ENCODE results near the gene CNOT1.

The CNOT1 gene

DNA sequence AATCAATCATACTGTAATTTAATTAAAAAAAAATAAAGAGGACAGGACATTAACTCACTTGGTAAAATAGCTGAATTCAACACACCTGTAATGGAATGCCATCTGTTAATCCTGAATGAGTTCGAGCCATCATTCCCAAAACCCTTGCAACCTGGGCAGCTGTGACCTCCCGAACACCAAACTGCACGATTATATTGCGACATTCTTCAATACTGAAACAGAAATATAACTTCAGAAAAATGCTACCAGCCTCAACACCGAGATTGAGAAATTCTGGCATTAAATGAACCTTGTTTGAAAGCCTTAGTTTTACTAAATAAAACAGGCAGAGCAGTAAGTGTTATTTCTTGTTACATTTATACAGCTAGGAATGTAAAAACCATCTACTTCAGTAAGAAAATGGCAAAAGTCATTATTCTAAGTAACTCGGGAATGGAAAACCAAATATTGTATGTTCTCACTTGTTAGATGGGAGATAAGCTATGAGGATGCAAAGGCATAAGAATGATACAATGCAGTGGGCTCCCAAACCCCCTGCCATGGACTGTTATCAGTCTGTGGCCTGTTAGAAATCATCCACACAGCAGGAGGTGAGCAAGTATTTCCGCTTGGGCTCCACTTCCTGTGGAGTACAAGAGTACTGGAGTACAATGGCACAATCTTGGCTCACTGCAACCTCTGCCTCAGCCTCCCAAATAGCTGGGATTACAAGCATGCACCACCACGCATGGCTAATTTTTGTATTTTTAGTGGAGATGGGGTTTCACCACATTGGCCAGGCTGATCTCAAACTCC, 46.5 kb downstream of the CNOT1 start:
- Histone ChIP-seq H3K9me2 (replicated peaks; ENCODE audit: insufficient read depth, low read length) (no peaks in the 10 kb centered on the region), H3K36me3 (replicated peaks; ENCODE audit: insufficient read depth, low read length) (peaks cover 23% of the 10 kb centered on the region), H3K27me3 (replicated peaks; ENCODE audit: insufficient read depth, low read length) (no peaks in the 10 kb centered on the region), H4K20me1 (ENCODE audit: insufficient read depth, low read length) (no peaks in the 10 kb centered on the region), H3F3A (ENCODE audit: insufficient read depth, low read length) (peaks cover 6% of the 10 kb centered on the region; the same call in 1 of the 2 replicates), H3K79me2 (ENCODE audit: low read length) (peaks cover 47% of the 10 kb centered on the region), H3K9me3 (replicated peaks; ENCODE audit: insufficient read depth, low read length) (no peaks in the 10 kb centered on the region), H3K4me3 (ENCODE audit: low read length) (no peak overlapping the region), H3K4me2 (ENCODE audit: low read depth, low read length) (no peak overlapping the region), H3K27ac (ENCODE audit: low read length) (no peak overlapping the region), H2AFZ (ENCODE audit: low read length) (no peak overlapping the region), H3K9ac (ENCODE audit: low read length) (no peak overlapping the region), H3K4me1 (ENCODE audit: low read length) (no peaks in the 10 kb centered on the region)
- TF ChIP-seq EZH2phosphoT487 (IDR thresholded peaks at IDR 0.05; ENCODE audit: low read length) (no peak), EZH2 (optimal IDR thresholded peaks at IDR 0.05; ENCODE audit: low read depth, low read length) (no peak)
- TF ChIP-seq, protein P1, sequence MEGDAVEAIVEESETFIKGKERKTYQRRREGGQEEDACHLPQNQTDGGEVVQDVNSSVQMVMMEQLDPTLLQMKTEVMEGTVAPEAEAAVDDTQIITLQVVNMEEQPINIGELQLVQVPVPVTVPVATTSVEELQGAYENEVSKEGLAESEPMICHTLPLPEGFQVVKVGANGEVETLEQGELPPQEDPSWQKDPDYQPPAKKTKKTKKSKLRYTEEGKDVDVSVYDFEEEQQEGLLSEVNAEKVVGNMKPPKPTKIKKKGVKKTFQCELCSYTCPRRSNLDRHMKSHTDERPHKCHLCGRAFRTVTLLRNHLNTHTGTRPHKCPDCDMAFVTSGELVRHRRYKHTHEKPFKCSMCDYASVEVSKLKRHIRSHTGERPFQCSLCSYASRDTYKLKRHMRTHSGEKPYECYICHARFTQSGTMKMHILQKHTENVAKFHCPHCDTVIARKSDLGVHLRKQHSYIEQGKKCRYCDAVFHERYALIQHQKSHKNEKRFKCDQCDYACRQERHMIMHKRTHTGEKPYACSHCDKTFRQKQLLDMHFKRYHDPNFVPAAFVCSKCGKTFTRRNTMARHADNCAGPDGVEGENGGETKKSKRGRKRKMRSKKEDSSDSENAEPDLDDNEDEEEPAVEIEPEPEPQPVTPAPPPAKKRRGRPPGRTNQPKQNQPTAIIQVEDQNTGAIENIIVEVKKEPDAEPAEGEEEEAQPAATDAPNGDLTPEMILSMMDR (IDR thresholded peaks at IDR 0.05; ENCODE audit: low read length) = no peak
- DNase-seq = no peak

DNA sequence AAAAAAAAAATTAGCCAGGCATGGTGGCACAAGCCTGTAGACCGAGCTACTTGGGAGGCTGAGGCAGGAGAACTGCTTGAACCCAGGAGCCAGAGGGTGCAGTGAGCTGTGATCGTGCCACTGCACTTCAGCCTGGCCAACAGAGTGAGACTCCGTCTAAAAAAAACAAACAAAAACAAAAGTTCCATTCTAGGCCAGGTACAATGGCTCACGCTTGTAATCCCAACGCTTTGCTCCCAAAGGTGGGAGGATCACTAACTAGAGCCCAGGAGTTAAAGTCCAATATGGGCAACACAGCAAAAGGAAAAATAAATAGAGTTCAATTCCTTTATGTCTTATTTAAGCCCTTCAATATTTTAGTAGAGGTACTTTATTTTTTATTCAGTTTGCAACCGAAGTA, 47.5 kb downstream of the CNOT1 start:
- no peak overlapping the region for H3K27ac ChIP-seq (ENCODE audit: low read length)
- DNase-seq = no peak
- H3K9me3 ChIP-seq (replicated peaks; ENCODE audit: insufficient read depth, low read length) = no peaks in the 10 kb centered on the region
- H3F3A ChIP-seq (ENCODE audit: insufficient read depth, low read length) = no peaks in the 10 kb centered on the region; the same call in 1 of the 2 replicates
- H3K9me2 ChIP-seq (replicated peaks; ENCODE audit: insufficient read depth, low read length) = no peaks in the 10 kb centered on the region
- peaks cover 51% of the 10 kb centered on the region for H3K79me2 ChIP-seq (ENCODE audit: low read length)
- no peak overlapping the region for H3K4me2 ChIP-seq (ENCODE audit: low read depth, low read length)
- no peak overlapping the region for H3K9ac ChIP-seq (ENCODE audit: low read length)
- H3K27me3 ChIP-seq (replicated peaks; ENCODE audit: insufficient read depth, low read length) = no peaks in the 10 kb centered on the region
- H3K4me1 ChIP-seq (ENCODE audit: low read length) = no peaks in the 10 kb centered on the region
- H3K4me3 ChIP-seq (ENCODE audit: low read length) = no peak overlapping the region
- H2AFZ ChIP-seq (ENCODE audit: low read length) = no peak overlapping the region
- H3K36me3 ChIP-seq (replicated peaks; ENCODE audit: insufficient read depth, low read length) = peaks cover 23% of the 10 kb centered on the region
- no peaks in the 10 kb centered on the region for H4K20me1 ChIP-seq (ENCODE audit: insufficient read depth, low read length)
- TF ChIP-seq EZH2phosphoT487 (IDR thresholded peaks at IDR 0.05; ENCODE audit: low read length) = no peak
- TF ChIP-seq EZH2 (optimal IDR thresholded peaks at IDR 0.05; ENCODE audit: low read depth, low read length) = no peak
- TF ChIP-seq, protein P1 (IDR thresholded peaks at IDR 0.05; ENCODE audit: low read length) = no peak

DNA sequence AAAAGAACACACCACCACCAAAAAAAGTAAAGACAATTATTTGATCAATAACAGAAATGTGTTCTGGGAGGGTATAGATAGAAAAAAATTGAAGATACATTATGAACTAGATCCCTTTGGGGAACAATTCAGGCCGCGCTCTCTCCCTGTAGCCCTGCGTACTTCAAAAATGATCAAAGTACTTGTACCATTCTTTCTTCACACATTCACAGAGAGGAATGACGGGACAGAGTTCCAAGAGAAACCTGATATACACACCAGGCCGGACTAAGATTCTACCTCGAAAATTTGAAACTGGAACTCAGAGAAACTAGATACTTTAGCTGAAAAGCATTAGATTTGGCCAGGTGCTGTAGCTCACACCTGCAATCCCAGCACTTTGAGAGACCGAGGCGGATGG, 50.0 kb downstream of the CNOT1 start:
- peaks cover 24% of the 10 kb centered on the region for H3K36me3 ChIP-seq (replicated peaks; ENCODE audit: insufficient read depth, low read length)
- H3K27ac ChIP-seq (ENCODE audit: low read length) = no peak overlapping the region
- no peak overlapping the region for H3K4me3 ChIP-seq (ENCODE audit: low read length)
- H2AFZ ChIP-seq (ENCODE audit: low read length) = no peak overlapping the region
- H3K4me1 ChIP-seq (ENCODE audit: low read length) = no peaks in the 10 kb centered on the region
- H3K4me2 ChIP-seq (ENCODE audit: low read depth, low read length) = no peak overlapping the region
- no peaks in the 10 kb centered on the region for H3K9me3 ChIP-seq (replicated peaks; ENCODE audit: insufficient read depth, low read length)
- H3F3A ChIP-seq (ENCODE audit: insufficient read depth, low read length) = no peaks in the 10 kb centered on the region; the same call in 1 of the 2 replicates
- H3K9ac ChIP-seq (ENCODE audit: low read length) = no peak overlapping the region
- DNase-seq = no peak
- H3K9me2 ChIP-seq (replicated peaks; ENCODE audit: insufficient read depth, low read length) = no peaks in the 10 kb centered on the region
- TF ChIP-seq, protein P1 (IDR thresholded peaks at IDR 0.05; ENCODE audit: low read length) = no peak
- TF ChIP-seq EZH2 (optimal IDR thresholded peaks at IDR 0.05; ENCODE audit: low read depth, low read length) = no peak
- no peak for TF ChIP-seq EZH2phosphoT487 (IDR thresholded peaks at IDR 0.05; ENCODE audit: low read length)
- H3K79me2 ChIP-seq (ENCODE audit: low read length) = peaks cover 46% of the 10 kb centered on the region
- H4K20me1 ChIP-seq (ENCODE audit: insufficient read depth, low read length) = no peaks in the 10 kb centered on the region
- no peaks in the 10 kb centered on the region for H3K27me3 ChIP-seq (replicated peaks; ENCODE audit: insufficient read depth, low read length)

Data from MM.1S (cell line).